ENCODE data around the gene PPARG. TPM values are rescaled to one million over a fixed set of nuclear protein-coding genes. Genes with fewer than 3 reads are reported as not detected.
"Not testable (repeated sequence)": the region's sequence is repeated elsewhere in the genome, so short reads cannot be mapped to it uniquely, and the experiment has no call there.

The PPARG gene
- total and polyA plus RNA-seq, 2 experiments from 2014 or later: 0.45 to 1.2 TPM

DNA sequence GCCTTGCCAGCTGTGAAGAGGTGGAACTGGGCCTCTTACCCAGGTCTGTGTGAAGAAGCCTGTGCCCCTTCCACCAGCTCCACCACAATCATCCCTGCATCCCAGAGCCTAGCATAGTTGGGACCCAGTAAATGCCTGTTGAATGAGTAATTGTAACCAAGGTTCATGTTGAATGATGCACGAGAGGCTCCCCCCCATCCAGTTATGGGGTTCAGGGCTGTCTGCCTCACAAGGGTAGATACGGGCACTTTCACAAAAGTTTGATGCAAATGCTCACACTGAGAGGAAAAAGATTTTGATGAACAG lies 165.9 kb downstream of the PPARG start:
- no peaks in the 10 kb centered on the region for H3K27me3 ChIP-seq
- H3K9me3 ChIP-seq (ENCODE audit: low read depth): no peaks in the 10 kb centered on the region
- H3K4me3 ChIP-seq: no peak overlapping the region
- DNase-seq (ENCODE audit: low read depth in 1 of 2, low spot score in 1 of 2): peak in 1 of 2 donors; percentile 17
- TF ChIP-seq, protein P1, sequence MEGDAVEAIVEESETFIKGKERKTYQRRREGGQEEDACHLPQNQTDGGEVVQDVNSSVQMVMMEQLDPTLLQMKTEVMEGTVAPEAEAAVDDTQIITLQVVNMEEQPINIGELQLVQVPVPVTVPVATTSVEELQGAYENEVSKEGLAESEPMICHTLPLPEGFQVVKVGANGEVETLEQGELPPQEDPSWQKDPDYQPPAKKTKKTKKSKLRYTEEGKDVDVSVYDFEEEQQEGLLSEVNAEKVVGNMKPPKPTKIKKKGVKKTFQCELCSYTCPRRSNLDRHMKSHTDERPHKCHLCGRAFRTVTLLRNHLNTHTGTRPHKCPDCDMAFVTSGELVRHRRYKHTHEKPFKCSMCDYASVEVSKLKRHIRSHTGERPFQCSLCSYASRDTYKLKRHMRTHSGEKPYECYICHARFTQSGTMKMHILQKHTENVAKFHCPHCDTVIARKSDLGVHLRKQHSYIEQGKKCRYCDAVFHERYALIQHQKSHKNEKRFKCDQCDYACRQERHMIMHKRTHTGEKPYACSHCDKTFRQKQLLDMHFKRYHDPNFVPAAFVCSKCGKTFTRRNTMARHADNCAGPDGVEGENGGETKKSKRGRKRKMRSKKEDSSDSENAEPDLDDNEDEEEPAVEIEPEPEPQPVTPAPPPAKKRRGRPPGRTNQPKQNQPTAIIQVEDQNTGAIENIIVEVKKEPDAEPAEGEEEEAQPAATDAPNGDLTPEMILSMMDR (IDR thresholded peaks at IDR 0.05; ENCODE audit: low read depth, low read length): no peak
- H3K36me3 ChIP-seq: no peaks in the 10 kb centered on the region
- H3K27ac ChIP-seq: no peak overlapping the region
- no peaks in the 10 kb centered on the region for H3K4me1 ChIP-seq (ENCODE audit: low read depth)

DNA sequence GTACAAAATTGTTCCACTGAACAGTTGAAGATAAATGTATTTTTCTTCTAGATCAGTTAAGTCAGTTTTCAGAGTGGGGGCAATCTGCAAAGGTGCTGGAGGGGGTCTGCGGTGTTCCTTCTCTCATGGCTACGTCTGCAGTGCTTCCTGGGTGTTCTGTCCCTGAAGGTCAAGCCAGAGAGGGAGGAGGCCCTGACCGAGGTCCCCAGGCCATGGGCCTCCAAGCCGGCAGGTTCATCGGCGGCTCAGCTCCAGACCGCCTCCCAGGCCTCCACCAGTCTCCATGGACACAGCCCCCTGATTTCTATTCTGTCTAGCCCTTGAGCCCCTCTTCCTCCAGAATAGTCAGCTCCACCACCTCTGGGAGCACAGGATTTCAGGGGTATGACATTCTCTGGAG lies 166.9 kb downstream of the PPARG start:
- Histone ChIP-seq H3K36me3 (no peaks in the 10 kb centered on the region), H3K27ac (no peak overlapping the region), H3K27me3 (no peaks in the 10 kb centered on the region), H3K4me3 (no peak overlapping the region), H3K9me3 (ENCODE audit: low read depth) (no peaks in the 10 kb centered on the region), H3K4me1 (ENCODE audit: low read depth) (no peaks in the 10 kb centered on the region)
- DNase-seq (ENCODE audit: low read depth in 1 of 2, low spot score in 1 of 2): no peak
- TF ChIP-seq, protein P1 (IDR thresholded peaks at IDR 0.05; ENCODE audit: low read depth, low read length): no peak

DNA sequence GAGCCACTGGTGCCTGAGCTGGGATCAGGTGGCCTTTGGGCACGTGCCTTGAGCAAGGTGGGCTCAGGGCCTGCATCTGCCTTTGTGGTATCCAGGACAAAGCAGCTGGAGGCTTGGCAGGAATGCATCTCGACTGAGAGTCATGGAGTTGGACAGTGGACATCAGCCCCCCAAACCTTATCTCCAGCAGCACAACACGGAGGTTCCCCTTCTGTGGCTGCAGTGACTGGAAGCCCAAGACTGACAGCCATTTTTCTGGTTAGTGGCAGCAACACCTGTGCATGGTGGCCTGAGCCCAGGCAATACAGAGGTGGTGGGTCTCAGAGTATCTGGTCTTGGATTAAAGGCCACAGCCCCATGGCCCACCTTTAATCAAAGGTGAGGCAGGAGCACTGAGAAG lies 167.6 kb downstream of the PPARG start:
- H3K36me3 ChIP-seq: no peaks in the 10 kb centered on the region
- H3K4me1 ChIP-seq (ENCODE audit: low read depth): no peaks in the 10 kb centered on the region
- no peak overlapping the region for H3K4me3 ChIP-seq
- no peaks in the 10 kb centered on the region for H3K9me3 ChIP-seq (ENCODE audit: low read depth)
- TF ChIP-seq, protein P1 (IDR thresholded peaks at IDR 0.05; ENCODE audit: low read depth, low read length): no peak
- H3K27me3 ChIP-seq: no peaks in the 10 kb centered on the region
- DNase-seq (ENCODE audit: low read depth in 1 of 2, low spot score in 1 of 2): no peak
- H3K27ac ChIP-seq: no peak overlapping the region

DNA sequence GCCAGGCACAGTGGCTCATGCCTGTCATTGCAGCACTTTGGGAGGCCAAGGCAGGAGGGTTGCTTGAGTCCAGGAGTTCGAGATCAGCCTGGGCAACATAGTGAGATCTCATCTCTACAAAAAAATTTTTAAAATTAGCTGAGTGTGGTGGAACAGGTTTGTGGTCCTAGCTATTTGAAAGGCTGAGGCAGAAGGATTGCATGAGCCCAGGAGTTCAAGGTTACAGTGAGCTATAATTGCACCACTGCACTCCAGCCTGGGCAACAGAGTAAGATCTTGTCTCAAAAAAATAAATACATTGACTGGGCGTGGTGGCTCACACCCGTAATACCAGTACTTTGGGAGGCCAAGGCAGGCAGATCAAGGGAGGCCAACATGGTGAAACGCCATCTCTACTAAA lies 168.5 kb downstream of the PPARG start:
- not testable (repeated sequence) for H3K27ac ChIP-seq; H3K4me3 ChIP-seq; H3K36me3 ChIP-seq; H3K27me3 ChIP-seq; DNase-seq (ENCODE audit: low read depth in 1 of 2, low spot score in 1 of 2); H3K9me3 ChIP-seq (ENCODE audit: low read depth); H3K4me1 ChIP-seq (ENCODE audit: low read depth)

DNA sequence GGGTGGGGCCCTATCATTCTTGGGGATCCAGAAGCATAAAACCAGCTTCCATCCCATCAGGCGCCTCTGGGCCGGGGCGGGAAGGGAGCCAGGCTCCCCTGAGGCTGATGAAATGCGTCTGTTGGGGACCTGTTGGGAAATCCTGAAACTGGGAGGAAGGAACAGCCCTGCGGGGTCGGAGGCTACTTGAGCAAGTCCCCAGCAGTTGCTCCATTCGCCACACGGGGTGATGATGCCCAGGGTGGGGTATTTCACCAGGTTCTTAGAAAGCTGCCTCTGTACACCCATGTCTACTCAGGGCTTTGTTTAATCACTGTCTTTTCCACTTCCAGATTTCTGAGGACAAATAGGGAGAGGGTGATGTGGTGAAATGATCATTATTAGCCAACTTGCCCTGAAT lies 170.0 kb downstream of the PPARG start:
- Histone ChIP-seq H3K27me3 (no peaks in the 10 kb centered on the region), H3K4me3 (no peak overlapping the region), H3K9me3 (ENCODE audit: low read depth) (no peaks in the 10 kb centered on the region), H3K36me3 (no peaks in the 10 kb centered on the region), H3K4me1 (ENCODE audit: low read depth) (no peaks in the 10 kb centered on the region), H3K27ac (no peak overlapping the region)
- DNase-seq (ENCODE audit: low read depth in 1 of 2, low spot score in 1 of 2): peak in 1 of 2 donors; percentile 56
- TF ChIP-seq, protein P1 (IDR thresholded peaks at IDR 0.05; ENCODE audit: low read depth, low read length): peak; percentile 18

DNA sequence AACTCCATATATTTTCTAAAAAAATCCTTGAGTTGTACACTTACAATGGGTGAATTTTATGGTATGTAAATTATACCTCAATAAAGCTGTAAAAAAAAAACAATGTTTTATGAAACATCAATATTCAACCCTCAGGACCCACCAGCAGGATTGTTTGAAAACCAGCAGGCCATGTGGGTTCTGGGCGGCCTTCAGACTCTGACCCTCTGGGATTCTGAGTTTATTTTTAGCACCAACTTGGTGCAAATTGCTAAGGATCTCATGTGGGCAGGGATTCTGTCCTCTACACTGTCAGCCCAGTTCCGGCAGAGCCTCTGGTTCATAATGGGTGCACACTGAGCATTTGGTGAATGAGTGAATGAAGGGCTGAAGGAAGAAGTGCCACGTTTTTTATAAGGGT lies 171.3 kb downstream of the PPARG start:
- no peaks in the 10 kb centered on the region for H3K36me3 ChIP-seq
- no peaks in the 10 kb centered on the region for H3K9me3 ChIP-seq (ENCODE audit: low read depth)
- no peak for DNase-seq (ENCODE audit: low read depth in 1 of 2, low spot score in 1 of 2)
- no peaks in the 10 kb centered on the region for H3K4me1 ChIP-seq (ENCODE audit: low read depth)
- no peak overlapping the region for H3K27ac ChIP-seq
- TF ChIP-seq, protein P1 (IDR thresholded peaks at IDR 0.05; ENCODE audit: low read depth, low read length): no peak
- no peaks in the 10 kb centered on the region for H3K27me3 ChIP-seq
- H3K4me3 ChIP-seq: no peak overlapping the region
